Skin epidermis (tissue), 12 donors: ENCODE measurements around the gene FASTK.

ENCODE experiments used
- H3K27ac ChIP-seq, 21 experiments: fragments of 200-600 bp; sonication (generic) in 11 of 21; one replicate each; pipeline ENCODE4 v1.5.0; 2020; ENCODE audit warnings: mild to moderate bottlenecking in 3 of 21, inconsistent platforms in 2 of 21, moderate library complexity in 2 of 21
- H3K4me3 ChIP-seq, 7 experiments: fragments of 200-600 bp; sonication (generic) in 2 of 7; one replicate each; pipeline ENCODE4 v1.5.0; 2020; ENCODE audit warnings: inconsistent platforms in 2 of 7, mild to moderate bottlenecking in 2 of 7, moderate library complexity in 1 of 7

Gene FASTK

DNA sequence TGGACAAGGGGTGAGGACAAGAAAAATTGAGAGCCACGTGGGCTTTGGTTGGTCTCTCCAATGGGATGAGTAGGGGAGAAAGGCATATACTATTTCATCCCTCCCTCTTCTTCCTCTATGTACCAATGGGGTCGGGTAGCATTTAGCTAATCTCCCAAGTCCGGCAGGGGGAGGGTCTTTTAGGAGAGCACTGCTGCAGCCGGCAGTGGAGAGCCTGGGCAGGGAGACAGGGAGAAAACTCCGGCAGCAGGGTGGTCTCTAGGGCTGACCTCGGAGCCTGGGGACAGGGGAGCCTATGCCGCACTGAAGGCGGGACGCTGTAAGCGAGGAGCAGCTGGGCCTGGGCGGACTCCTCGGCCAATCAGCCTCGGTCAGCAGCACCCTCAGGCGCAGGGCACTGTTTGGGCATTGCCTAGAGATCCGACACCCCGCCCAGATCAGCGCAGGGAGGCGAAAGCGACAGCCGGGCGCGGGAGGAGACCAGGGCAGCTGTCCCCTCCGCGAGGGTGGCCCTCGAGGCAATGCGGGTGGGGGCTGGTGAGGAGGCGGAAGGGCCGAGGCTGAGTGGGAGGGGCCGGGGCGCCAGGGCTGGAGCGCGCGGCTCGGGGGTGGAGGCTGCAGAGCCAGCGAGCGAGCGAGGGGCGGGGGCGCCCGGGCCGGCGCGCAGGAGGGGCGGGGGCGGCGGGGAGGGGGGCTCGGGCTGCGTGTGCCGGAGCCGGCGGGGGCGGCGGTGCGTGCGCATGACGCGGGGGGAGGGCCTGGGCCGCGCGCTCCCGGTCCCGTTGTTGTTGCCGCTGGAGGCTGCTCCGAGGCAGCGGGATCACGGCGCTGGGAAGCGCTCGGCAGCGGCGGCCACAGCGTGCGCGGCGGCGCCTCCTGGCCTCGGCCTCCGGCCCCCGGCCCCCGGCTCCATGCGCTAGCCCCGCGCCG lies 5.3 kb upstream of the FASTK start, which contains the start of gene AGAP3:
Gene AGAP3, plus strand, starts transcription at position 785 of the 930 bp plus-strand sequence. CDS start 267 bp downstream, outside the sequence.
- H3K27ac ChIP-seq: peak within 1 kb of the TSS; percentile 29 to 95 (median 86)

DNA sequence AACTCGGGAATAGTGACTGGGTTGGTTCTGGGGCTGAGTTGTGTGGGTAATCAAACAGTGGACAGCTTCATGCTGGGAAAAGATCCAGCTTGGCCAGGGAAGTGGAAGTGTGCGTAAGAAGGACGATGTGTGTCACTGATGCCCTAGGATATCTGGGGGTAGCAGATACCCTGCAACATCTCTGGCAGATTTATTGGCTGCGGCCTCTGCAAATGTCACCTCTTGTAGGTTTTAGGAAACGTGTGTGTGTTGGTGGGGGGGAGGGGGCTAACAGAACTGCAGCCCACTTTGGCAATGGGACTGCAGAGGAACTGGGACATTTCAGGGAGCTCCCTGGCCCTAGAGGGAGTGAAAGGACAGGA lies 4.7 kb upstream of the FASTK start:
- Histone ChIP-seq H3K4me3 (peak overlapping the region in 1 of 7 experiments; percentile 62), H3K27ac (peak overlapping the region in 14 of 21 experiments; percentile 59 to 90 (median 78))

More for the DNA sequence above, 5.3 kb upstream of the FASTK start, which contains the start of gene AGAP3:
- peak within 1 kb of the TSS; percentile 47 to 83 (median 69) for H3K4me3 ChIP-seq

DNA sequence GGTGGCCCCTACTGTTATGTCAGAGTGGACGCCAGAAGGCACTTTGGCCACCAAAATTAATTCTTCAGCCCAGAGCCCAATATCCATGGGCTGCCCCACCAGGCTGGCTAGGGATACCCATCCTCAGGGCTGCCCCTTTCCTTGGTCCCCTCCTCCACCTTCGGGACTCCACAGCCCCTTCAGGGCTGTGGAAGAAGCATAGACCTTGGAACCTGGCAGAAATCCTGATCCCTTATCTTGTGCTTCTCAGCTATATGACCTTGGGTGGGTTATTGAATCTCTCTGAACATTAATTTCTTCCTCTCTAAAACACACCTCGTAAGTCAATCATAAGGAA lies 3.2 kb upstream of the FASTK start:
- Histone ChIP-seq H3K4me3 (peak overlapping the region; percentile 71 to 92 (median 85)), H3K27ac (peak overlapping the region in 14 of 21 experiments; percentile 83 to 97 (median 96))

DNA sequence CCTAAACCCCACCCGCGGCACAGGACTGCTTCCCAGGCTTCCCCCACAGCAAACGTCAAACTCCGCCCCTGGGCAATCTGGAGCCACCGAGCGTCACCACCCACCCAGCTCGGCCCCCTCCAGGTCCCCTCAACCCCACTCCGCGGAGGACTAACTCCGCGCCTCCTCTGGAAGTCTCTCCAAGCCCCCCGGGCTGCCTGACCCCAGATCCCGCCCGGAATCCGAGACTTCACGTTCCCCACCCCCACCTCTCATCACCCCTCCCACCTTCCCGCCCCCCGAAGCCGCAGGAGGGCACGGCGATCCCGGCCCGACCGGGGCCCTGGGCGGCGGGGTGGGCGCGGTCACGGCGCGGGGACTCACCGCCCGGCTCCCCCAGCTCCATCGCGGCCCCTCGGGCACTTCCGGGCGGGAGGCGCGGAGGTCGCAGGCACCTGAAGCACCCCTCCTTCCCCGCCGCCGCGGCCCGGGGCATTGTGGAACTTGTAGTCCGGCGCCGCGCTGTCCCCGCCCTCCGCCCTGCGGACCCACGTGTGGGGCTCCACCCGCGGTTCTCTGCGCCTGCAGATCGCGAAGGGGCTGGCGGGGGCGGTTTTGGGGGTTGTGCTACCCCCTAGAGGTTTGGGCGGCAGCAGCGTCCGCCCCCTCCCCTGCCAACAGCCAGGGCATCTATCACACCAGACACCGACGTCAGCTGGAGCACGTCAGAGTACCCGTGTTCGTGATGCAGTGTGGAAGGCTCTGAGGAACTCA lies 2.6 kb upstream of the FASTK start, which contains the start of gene TMUB1:
Gene TMUB1, minus strand, starts transcription at position 423 of the 753 bp plus-strand sequence. CDS start 930 bp downstream, outside the sequence.
- H3K4me3 ChIP-seq: peak within 1 kb of the TSS; percentile 71 to 92 (median 85)
- peak within 1 kb of the TSS; percentile 66 to 97 (median 94) for H3K27ac ChIP-seq

DNA sequence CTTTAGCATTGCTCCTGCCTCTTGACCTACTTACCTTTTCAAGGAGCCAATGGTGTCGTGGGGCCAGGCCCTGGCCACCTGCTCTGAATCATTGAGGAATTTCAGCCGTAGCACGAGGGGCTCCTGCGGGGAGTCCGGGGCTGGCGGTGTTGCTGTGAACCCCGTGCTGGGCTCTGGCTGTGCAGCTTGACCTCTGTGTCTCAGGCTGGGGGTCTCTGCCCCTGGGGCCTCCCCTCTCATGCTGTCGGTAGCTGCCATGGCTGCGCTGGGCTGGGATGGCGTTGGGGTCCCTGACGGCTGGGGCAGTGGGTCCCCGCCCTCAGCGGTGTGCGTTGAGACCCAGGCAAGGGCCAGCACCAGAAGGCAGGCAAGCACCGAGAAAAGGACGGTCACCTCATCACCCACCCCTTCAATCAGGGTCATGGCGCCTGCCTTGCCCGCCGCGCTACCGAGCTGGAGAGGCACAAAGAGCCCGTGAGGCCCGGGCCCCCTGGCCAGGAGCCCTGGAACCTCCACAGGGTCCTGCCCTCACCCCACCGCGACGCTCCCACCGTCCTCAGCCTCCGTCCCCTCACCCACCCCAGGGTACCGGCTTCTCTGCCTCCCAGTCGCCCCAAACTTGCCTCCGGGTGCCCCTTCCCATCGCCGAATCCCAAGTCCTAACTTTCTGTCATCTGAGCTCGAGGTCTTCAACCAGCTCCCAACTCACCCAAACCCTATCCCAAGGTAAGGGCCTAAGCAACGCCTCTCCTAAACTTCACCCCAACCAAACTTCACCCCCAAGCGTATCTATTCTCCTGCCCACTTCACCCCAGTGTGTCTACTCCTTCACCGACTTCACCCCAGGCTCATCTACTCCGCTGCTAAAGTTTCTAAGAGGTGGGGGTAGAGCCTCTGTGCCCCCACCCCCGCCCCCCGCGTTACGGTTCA lies 1.8 kb upstream of the FASTK start:
- Histone ChIP-seq H3K27ac (peak overlapping the region in 20 of 21 experiments; percentile 82 to 98 (median 96)), H3K4me3 (peak overlapping the region; percentile 71 to 92 (median 85))

DNA sequence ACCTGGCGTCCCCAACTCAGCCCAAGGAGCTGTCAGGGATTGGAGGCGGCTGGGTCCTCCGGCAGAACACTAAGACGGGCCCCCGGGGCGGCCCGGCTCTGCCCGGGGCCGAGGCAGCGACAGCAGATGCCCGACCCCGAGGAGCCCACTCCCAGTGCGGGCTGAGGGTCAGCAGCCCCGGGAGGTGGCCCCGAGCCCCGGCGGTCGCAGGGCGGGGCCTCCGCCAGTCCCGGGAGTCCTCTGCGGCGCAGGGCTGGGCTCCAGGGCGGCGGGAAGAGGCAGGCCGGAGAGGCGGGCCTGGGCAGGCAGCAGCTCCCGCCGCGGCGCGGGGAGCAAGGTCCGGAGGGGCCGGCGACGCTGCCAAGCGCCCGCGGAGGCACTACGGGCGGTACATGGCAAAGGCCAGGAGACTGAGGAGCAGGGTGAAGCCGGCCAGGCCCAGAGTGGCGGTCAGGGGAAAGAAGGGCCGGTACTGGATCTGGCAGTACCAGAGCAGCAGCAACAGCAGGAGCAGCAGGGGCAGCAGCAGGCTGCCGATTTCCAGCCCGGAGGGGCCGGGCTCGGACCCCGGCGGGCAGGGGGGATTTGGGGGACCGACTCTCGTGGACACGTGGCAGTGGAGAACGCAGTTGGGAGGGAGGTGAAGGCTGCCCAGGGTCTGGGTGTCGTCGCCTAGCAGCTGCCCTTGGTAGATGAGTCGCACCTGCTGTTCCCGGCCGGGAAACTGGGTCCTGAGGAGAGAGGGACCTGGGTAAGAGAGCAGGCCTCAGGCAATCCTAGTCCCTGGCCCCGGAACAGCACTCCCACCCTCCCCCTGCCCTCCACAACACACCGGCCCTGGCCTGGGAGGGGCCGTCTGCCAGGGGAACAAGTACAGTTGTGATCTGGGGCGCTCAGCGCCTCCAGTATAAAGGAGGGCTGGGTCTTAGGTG lies 827 bp upstream of the FASTK start:
- Histone ChIP-seq H3K27ac (peak overlapping the region; percentile 58 to 98 (median 96)), H3K4me3 (peak overlapping the region; percentile 75 to 98 (median 91))

DNA sequence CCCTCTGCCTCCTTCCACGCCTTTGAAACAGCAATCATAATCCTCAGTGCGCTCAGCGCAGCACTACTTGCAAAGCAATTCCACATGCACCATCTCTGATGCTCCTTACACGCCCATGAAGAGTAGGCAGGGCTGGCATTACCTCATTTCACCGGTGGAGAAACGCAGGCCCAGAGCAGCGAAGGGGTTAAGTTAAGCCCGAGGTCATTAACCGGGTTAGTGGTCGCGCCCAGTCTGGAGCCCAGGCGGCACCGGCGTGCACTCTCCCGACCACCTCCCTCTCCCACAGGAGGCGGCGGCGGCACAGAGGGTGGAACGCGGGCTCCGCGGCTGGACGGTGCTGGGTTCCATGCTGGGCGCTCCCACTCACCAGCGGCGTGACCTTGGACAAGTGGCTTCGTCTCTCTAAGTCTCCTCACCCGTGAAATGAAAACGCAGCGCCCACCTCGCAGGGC lies 515 bp downstream of the FASTK start:
- H3K4me3 ChIP-seq: peak overlapping the region; percentile 75 to 98 (median 91)

DNA sequence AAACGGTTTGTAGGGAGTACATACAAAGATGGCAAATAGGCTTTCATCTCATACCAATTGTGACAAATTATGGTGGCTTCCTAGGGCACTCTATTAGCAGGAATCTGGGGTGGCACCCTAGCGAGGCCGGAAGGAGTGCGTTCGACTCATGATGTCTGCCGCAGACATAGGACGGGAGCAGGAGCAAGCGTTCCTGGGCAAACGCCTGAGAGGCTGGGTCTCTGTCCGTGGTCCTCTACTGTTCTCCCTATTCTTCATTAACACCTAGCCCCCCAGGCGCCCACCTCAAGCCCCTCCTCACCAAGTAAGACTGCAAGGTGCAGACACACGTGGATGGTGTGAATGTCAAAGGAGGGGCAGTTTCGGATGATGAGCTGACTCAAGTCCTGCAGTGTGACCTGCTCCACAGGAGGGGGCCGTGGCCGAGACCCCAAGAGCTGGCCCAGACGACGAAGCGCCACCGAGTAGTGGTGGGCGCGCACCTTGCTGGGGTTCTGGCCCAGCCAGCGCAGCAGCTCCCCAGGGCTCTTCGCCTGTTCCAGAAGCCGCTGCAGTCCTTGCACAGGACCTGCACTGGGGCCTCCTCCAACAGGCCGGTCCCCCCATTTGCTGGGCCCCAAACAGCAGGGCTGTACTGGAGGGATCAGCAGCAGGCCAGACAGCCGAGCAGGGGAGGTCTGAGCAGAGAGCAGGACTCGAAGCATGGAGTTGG lies 1.3 kb downstream of the FASTK start:
- Histone ChIP-seq H3K4me3 (peak overlapping the region; percentile 75 to 98 (median 91)), H3K27ac (peak overlapping the region in 13 of 21 experiments; percentile 91 to 98 (median 96))

More for the DNA sequence above, 515 bp downstream of the FASTK start:
- H3K27ac ChIP-seq: peak overlapping the region; percentile 68 to 98 (median 96)

DNA sequence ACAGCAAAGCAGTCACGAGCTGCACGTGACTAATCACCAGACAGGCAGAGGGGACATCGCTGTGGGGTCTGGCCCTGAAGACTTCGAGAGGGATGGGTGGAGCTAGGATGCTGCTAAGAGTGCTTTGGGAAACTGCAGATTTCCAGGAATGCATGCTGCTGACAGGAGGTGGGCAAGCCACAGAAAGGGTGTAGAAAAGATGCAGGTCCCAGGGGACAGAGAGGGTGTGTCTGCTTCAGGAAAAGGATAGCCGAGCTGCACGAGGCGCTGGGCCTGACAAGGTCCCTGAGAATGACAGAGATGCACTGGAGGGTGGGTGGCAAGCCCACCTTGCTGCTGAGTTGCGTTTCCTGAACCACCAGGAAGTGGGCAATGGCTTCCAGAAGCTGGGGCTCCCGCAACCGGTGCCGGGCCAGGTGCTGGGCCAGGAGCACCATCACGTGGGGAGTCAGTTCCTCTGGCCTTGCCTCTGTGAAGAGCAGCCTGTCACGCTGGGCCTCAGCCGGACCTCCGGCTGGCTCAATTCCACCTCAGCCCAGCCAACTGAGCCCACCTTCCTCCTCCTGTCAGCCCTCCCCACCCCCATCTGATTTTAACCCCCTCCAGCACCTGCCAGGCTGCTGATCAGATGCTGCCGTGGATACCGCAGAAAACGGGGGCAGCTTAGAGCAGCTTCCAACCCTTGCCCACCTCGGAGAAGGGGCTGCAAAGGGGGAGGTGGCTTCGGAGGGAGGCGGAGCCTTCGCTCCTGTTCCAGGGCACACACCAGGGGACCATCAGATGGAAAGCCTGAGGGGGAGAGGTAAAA lies 2.2 kb downstream of the FASTK start:
- peak overlapping the region in 7 of 21 experiments; percentile 4 to 64 (median 44) for H3K27ac ChIP-seq

DNA sequence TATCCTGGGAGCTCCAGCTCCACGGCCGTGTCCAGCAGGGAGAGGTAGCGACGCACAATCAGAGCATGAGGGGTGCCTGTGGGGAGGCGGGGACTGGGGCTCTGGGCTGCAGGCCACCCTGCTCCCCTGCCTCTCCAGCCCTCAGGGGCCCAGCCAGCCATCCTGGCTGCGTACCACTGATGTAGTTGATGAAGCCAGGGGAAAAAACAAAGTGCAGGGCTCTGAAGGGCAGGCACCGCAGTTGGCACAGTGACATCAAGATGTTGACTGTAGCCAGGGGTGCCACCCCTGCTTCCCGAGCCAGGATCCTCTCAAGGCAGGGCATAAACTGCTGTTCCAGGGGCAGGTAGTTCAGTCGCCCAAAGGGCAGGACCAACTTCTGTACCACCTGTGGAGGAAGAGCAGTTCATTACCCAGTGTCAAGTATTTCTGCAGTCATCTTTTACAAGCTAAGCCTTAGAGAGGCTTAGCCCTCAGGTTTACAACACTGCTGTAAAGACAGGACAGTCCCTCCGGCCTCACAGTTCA lies 2.8 kb downstream of the FASTK start:
- Histone ChIP-seq H3K27ac (peak overlapping the region in 6 of 21 experiments; percentile 4 to 64 (median 43)), H3K4me3 (no peak overlapping the region)

More for the DNA sequence above, 2.2 kb downstream of the FASTK start:
- no peak overlapping the region for H3K4me3 ChIP-seq

DNA sequence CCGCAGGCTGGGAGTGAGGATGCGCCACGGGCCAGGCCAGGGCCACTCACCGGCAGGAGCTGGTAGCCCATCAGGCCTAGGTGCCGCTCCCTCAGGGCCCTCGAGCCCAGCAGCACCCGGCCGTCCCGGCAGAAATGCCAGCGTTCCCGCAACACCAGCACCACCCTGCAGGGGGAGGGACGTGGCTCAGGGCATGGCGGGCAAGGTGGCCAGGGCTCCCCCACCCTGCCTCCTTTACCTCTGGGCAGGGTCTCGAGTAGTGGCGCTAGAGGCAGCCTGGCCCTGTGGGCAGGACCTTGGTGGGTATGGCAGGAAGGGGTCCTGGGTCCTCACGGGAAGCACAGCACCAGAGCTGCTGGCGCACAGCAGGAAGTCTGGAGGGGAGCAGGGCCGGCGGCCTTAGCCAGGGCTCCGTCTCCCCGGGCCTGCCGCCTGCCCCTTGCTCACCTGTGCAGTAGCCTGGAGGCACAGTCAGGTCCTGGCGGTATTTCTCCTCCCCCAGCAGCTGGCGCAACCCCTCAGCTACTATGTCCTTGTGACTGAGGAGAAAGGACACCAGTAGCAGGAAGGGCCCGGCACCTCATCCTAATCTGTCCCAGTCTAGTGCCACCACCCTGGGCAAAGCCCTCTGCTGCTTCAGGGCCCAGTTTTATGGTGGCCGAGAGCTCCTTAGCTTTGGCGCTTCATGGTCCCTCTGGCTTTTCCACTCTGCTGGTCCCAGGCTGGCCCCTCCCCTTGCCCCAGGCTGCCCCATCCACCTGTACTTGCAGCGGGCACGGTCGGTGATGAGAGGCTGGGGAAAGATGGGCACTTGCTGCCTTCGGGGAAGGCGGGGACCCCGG lies 3.5 kb downstream of the FASTK start:
- H3K4me3 ChIP-seq: no peak overlapping the region
- H3K27ac ChIP-seq: peak overlapping the region in 7 of 21 experiments; percentile 17 to 64 (median 32)

DNA sequence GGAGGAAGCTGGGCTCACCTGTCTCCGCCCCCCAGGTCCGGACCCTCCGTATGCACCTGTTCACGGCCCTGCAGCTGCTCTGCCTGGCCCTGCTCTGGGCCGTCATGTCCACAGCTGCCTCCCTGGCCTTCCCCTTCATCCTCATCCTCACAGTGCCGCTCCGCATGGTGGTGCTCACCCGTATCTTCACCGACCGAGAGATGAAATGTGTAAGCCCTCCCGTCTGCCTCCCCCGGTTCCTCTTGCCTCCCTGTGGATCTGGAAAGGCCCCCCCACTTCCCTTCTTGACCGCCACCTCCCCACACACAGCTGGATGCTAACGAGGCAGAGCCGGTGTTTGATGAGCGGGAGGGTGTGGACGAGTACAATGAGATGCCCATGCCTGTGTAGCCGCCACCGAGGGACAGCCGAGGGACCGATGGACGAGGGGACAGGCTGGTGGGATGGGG lies 4.6 kb downstream of the FASTK start:
- no peak overlapping the region for H3K4me3 ChIP-seq
- H3K27ac ChIP-seq: no peak overlapping the region

DNA sequence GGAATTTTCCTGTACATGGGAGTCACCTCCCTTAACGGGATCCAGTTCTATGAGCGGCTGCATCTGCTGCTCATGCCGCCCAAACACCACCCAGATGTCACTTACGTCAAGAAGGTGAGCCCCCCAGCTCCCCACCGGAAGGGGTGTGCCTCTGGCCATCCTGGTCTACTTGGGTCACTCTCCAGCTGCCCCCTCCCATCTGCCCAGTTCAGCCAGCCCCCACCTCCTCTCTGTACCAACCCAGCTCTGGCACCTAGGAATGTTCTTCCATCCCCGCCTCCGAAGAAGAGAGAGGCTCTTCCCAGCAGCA lies 5.0 kb downstream of the FASTK start:
- H3K4me3 ChIP-seq: no peak overlapping the region
- no peak overlapping the region for H3K27ac ChIP-seq

DNA sequence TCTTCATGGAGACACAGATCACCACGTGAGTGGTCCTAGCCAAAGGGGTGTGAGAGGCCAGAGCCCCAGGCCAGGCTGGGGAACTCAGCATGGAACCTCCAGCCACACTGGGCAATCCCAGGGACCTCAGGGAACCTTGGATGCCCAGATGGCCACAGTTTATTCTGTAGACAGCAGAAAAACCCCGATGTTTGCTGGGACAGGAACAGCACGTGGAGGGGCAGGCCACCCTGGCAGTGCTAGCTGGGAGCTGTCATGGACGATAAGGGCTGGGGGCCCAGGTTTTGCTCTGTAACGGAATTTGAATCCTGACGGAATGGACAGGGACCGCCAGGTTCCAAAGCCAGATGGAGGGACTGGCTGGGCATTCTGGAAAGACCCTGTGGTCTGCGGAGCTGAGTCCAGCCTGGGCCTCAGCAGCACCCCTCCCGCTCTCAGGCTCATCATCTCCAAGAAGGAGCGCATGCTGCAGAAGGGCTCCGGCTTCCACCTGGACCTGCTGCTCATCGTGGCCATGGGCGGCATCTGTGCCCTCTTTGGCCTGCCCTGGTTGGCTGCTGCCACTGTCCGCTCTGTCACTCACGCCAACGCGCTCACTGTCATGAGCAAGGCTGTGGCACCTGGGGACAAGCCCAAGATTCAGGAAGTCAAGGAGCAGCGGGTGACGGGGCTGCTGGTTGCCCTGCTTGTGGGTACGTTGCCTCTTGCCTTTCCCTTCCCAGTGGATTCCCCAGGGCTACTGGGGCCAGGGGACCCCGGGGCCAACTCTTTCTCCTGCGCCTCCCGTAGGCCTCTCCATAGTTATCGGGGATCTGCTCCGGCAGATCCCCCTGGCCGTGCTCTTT lies 5.6 kb downstream of the FASTK start:
- H3K4me3 ChIP-seq: no peak overlapping the region

More for the DNA sequence above, 5.6 kb downstream of the FASTK start:
- no peak overlapping the region for H3K27ac ChIP-seq
